SKM-1 treated with dmso at 0.1 percent for 144 hours (cell line): ENCODE data around the gene SLC25A22.

Experiments
- DNase-seq: peaks from one replicate; lab custom pipeline; 2025; ENCODE audit not compliant: unreplicated experiment; lab: John Stamatoyannopoulos, UW

The SLC25A22 gene

GRCh38 chr11:791658-792534 lies 6.2 kb downstream of the SLC25A22 start:
- no peak for DNase-seq

GRCh38 chr11:790721-791564 lies 7.1 kb downstream of the SLC25A22 start:
- DNase-seq, result no peak

GRCh38 chr11:789943-790342 lies 8.1 kb downstream of the SLC25A22 start, which contains the start of gene CEND1:
Gene CEND1 (minus strand): TSS chr11:790090. CDS start chr11:788576, 1,514 bp downstream.
- no peak for DNase-seq

GRCh38 chr11:788953-789940 lies 8.8 kb downstream of the SLC25A22 start:
- DNase-seq, result no peak

GRCh38 chr11:788009-788640 lies 10.0 kb downstream of the SLC25A22 start:
- no peak for DNase-seq

- DNase-seq, result no peak
These were observed 10.9 kb downstream of the SLC25A22 start for GRCh38 chr11:787084-787675.

- DNase-seq, result no peak
These were observed 11.6 kb downstream of the SLC25A22 start for GRCh38 chr11:786235-787083.

GRCh38 chr11:783581-784015 lies 14.5 kb downstream of the SLC25A22 start:
- DNase-seq, result no peak

GRCh38 chr11:782264-783174 lies 15.6 kb downstream of the SLC25A22 start:
- no peak for DNase-seq

- DNase-seq, result no peak
These were observed 18.0 kb downstream of the SLC25A22 start for GRCh38 chr11:779955-780532.

GRCh38 chr11:778976-779954 lies 18.8 kb downstream of the SLC25A22 start:
- DNase-seq, result no peak

GRCh38 chr11:777288-778255 lies 20.5 kb downstream of the SLC25A22 start, which contains the start of gene GATD1:
Gene GATD1 (minus strand): TSS chr11:777487. CDS start chr11:777462, 25 bp downstream.
- DNase-seq, result peak; percentile 73

GRCh38 chr11:776561-777287 lies 21.4 kb downstream of the SLC25A22 start:
- DNase-seq, result peak; percentile 14

- no peak for DNase-seq
These were observed 21.9 kb downstream of the SLC25A22 start for GRCh38 chr11:776263-776560.
